T-helper 2 cell treated with Interferon-gamma antibody and Interleukin-4, amounts not matched to agents 100 ng/mL and 5 ng/mL, for 36 hours (primary cell): Measurements from ENCODE around the gene PCSK9. TPM values are rescaled to one million over a fixed set of nuclear protein-coding genes. Genes with fewer than 3 reads are reported as not detected.
"Not testable (repeated sequence)": the region's sequence is repeated elsewhere in the genome, so short reads cannot be mapped to it uniquely, and the experiment has no call there.

Experiments
- intact Hi-C: fragments of 100-400 bp; cut with micrococcal nuclease; formaldehyde crosslinking; loops from one replicate; pipeline ENCODE4 v1.15.1; 2023
- total RNA-seq: library from RNA; stranded (reverse); gene quantifications from 2 replicates; pipeline ENCODE4 v1.2.3, GENCODE V29; 2022

Gene PCSK9
- total RNA-seq, 1 donor from 2014 or later = 0.07 TPM

DNA sequence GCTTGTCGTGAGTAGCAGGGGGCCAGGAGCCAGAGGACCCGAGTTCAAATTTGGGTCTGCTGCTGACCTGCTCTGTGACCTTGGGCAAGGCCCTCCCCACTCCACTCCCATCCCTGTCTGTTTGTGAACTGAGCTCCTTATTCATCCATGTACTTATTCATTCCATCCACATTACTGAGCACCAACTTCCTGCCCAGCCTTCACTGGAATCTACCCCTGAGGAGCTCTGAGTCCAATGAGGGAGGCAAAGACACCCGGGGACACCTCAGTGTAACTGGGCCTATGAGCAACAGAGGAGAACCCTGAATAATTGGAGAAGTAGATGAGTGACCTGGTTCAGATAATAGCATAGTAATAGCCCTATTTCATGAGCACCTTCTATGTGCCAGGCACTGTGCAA lies 31.7 kb upstream of the PCSK9 start:
- intact Hi-C loops = no loop called here

DNA sequence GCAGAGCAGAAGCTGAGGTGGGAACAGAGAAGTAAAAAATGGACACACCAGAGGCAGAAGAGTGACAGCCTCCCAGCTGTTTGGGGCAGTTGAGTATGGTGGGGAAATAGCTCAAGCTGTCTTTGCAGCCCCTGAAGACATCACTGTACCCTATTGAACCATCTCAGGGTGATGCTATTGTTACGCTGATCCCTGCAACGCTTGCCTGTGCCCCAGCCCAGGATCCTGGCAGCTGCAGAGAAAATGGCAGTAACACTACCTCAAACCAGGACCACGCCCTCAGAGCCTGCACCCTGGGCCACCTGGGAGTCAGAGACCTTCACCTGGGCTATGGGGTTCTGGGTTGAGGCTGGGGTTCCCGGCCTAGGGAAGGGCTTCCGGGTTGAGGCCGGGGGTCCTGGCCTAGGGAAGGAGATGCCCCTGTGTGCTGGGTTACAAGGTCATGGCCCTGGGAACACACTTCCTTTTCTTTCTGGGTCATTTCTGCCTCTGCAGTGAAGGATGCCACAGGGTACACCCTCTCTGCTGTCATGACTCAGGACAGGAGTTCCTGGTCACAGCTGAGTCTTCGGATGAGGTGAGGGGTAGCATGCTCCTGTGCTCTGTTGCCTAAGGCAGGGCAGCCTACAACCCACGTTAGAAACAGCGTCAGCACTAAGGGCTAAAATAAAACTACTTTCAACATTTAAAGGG lies 29.0 kb upstream of the PCSK9 start:
- intact Hi-C loops = no loop called here

DNA sequence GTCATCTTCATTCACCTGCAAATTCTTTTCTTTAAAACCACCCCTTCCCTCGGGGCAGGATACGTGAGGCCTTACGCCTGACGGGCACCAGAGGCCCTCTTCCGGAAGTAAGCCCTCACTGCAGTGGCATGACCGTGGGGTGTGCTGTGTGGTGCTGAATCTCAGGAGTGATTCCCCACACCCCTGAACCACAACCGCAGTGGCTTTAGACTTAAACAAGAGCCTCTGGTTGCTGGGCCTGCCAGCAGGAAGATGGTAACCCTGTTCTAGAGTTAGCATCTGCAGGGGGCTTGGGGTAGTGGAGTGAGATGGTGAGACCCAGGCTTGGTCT lies 28.5 kb upstream of the PCSK9 start:
- intact Hi-C loops = no loop called here

DNA sequence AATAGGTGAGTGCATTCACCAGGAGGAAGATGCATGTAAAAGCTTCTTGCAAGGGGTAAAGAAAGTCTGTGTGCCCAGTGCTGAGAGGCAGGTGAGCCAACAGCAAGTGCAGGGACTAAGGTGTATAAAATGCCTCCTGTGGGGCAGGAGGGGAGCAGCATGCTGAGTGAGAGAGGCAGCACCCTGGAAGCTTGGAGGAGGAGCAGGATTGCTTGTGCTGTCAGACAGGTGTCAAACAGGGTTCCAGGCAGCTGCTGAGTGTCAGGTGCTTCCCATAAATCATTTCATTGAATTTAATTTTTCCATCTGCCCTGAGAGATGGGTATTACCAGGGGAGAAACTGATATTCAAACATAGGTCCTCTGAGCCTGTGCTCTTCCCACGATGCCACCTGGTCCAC lies 26.7 kb upstream of the PCSK9 start:
- intact Hi-C loops = no loop called here

DNA sequence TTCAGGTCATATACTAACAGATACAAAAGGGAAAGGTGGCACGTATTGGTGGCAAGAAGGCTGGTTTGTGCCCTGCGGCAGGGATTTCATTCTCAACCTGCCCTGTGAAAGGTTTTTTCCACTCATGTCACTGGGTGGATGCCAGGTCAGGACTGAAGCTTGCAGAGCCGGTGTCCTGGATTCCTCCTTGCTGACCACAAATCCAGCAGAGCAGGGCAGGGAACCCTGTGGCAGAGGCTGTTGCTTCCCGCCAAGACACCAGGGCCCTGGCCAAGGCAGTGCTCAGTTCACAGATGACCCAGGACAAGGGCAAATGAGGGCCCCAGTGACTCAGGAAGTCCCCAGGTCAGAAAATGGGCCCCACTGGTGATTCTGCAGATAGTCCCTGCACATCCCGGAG lies 24.2 kb upstream of the PCSK9 start:
- intact Hi-C loops = no loop called here

DNA sequence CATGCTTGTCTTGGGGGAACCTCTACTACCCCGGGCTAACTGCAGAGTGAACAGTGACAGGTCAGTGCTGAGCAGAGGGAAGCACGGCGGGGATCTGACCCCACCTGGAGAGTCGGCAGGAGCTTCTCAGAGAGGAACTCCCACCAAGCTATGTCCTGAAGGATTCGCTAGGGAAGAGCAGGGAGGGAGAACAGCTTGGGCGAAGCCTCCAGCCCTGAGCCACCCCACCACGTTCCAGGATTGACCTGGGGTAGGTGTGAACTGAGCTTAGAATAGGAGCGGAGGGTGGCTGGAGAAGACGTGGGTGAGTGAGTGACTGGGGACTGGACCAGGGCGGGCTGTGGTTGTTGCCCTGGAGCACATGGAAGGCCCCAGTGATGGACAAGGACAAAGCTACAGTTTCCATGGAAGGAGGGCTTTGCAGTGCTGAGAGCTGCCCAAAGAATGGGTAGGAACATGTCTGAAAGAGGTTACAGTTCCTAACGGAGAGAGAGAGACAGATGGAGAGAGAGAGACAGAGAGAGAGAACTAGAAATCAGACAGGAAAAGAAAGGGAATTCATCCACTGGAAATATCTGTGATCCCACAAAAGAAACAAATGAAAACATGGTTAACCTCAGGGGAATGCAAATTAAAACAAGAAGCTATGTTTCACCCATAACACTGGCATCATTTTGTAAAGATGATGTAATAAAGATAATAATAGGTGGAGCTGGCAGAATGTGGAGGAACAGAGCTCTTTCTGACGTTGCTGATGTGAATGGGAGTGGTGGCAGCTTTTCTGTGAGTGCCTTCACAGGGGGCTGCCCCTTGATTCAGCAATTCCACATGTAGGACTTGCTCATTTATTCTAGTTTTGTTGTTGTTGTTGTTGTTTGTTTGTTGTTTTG lies 23.4 kb upstream of the PCSK9 start:
- intact Hi-C loops = no loop called here

DNA sequence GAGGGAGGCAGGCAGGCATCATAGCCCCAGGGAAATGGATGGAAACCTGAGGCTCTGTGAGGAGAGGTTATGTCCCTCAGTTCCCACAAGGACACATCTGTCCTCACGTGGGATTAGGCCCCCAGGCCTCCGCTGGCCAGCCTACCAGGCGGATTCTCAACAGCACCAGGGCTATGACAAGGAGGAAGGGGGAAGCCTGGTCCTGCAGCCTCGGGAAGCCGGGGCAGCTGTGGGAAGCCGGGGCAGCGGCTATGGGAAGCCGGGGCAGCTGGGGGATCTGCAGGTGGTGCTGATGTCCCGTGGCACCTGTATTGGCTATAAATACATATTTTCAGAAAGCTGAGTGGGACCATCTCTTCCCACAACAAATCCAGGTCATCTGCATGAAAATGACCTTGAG lies 21.0 kb upstream of the PCSK9 start:
- intact Hi-C loops = no loop called here

DNA sequence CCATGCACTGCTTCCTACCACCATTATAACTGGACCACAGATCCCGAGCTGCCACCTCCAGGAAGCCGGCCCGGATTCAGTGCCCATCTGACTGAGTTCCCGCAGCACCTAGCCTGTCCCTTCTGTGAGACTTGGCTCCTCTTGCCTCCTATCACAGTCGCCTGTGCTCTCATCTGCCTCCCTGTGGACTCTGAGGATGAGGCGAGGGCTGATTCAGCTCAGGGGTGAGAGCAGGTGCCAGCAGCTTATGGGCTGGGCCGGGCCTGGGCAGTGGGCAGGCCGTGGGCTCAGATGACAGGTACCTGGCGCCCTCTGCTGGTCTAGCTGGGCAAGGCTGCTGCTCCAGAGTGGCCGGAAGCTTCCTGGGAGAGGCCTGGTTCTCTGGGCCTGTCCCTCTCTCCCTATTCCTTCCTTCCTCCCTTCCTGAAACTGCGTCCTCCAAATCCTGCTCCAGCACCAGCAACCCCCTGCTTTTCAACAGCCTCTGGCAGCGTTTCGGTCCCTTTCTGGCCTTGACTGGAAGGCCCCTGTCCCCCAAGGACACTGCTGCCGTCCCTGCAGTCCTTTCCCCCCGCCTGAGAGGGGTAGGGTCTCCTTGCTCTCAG lies 17.3 kb upstream of the PCSK9 start:
- intact Hi-C loops = loop anchor here (1.0 kb wide), 2 partner anchors 72 to 77 kb away; no protein-coding TSS in a partner anchor

DNA sequence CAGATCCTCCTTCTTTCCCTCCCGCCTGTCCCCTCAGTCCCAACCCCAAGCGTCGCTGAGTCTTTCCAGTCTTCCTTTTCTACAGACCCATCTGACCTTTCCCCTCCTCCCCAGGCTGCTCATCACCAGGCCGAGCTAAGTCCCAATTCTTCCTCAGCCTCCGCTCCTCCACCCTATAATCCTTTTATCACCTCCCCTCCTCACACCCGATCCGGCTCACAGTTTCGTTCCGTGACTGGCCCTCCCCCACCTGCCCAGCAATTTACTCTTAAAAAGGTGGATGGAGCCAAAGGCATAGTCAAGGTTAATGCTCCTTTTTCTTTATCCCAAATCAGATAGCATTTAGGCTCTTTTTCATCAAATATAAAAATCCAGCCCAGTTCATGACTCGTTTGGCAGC lies 15.2 kb upstream of the PCSK9 start:
- intact Hi-C loops = not testable (repeated sequence)

DNA sequence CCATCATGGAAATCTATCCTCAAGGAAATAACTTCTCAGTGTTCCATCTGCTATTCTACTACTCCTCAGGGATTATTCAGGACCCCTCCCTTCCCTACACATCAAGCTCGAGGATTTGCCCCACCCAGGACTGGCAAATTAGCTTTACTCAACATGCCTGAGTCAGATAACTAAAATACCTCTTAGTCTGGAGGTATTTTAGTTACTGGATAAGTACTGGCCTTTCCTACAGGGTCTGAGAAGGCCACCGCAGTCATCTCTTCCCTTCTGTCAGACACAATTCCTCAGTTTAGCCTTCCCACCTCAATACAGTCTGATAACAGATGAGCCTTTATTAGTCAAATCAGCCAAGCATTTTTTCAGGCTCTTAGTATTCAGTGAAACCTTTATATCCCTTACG lies 12.7 kb upstream of the PCSK9 start:
- intact Hi-C loops = not testable (repeated sequence)

DNA sequence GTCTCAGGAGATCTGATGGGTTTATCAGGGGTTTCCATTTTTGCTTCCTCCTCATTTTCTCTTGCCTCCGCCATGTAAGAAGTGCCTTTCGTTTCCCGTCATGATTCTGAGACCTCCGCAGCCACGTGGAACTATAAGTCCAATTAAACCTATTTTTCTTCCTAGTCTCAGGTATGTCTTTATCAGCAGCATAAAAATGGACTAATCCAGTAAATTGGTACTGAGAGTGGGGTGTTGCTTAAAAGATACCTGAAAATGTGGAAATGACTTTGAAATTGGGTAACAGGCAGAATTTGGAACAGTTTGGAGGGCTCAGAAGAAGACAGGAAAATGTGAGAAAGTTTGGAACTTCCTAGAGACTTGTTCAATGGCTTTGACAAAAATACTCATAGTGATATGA lies 8.2 kb upstream of the PCSK9 start:
- intact Hi-C loops = not testable (repeated sequence)

DNA sequence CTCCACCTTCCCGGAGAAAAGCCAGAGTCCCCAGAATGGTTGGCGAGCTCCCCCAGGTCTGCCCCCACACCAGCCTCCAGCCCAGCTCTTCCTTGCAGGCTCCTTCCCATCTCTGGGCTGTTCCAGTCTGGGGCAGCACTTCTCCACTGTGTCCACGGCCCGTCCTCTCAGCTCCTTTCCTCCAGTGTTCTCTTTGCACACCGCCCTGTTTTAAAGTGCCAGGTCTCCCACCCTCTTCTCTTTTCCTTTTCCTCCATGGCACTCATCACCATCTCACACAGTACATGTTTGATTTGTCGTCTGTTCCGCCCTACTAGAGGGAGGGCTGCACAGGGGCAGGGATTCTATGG lies 6.1 kb upstream of the PCSK9 start:
- intact Hi-C loops = no loop called here

DNA sequence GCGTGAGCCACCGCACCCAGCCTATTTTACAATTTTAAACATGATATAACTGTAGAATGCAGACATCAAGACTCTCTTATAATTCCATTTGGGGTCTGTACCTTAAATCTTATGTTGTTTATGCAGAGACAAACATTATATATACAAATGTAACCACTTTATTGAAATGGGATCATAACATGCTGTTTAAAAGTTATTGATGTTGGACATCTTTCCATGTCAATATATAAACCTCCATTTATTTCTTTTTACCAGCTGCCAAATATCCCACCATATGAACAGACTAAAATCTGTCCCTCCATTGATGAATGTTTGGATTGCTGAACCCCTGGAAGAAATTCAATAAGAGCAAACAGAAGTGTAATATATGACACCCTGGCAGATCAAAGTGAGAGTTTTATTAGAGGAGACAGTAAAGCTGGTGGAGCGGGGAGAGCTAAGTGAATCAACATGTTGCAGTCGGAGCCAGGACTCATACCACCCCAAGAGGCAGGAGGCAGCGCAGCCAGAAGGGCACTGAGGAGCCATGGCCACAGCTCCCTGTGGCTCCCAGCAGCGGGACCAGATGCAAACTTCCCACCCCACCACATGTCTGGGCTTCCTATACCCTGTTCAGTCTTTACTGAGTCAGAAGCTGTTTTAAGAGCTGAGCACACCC lies 4.7 kb upstream of the PCSK9 start:
- intact Hi-C loops = no loop called here

DNA sequence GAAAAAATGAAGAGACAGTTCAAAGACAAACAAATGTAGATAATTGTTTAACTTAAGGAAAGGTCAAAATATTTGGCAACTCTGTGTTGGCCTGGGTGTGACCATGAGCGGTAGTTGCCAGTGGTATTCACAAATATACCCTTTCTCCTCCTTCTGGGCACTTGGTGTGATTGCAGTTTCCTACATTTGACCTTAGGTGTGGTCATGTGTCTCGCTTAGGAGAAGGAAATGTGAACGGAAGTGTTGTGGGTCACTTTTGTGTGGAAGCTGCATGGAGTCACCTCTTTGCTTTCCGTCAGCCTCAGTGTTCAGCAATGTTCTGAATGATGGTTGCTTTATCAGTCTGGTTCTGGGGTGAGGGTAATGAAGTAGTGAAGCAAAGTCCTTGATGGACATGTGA lies 3.4 kb upstream of the PCSK9 start:
- intact Hi-C loops = no loop called here

DNA sequence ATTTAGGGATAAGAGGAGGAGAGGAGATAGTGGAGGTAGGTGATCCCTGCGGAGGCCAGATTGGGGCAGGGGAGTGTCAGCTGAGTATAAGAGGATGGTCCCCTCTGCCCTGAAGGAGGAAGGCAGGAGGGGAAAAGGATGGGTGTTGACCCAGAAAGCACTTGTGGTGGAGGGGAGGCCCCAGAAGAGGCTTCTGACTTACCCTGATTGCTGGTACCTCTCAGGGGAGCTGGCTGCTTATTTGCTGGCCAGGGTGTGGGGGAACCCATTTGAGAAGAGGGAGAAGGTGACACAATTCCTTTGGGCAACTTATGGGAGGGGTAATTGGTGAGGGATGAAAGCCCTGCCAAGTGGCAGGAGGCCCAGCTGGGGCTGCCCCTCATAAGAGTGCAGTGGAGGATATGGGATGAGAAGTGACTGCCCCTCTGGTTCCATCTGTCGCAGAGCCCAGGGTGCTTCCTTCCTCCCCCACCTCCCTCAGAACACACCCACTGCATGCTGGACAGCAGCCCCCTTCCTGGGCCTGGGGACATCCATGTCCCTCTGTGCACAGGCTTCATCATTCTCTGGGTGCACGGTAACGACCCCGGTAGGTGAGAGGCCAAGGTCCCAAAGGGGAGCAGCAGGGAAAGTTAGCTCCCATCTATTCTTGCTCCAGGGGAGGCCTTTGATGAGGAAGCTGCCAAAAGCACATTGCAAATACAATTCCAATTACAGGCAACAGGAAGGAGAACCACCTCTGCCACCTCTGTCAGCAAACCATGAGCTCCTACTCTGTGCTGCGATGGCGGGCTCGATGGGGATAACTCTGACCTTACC lies 1.4 kb upstream of the PCSK9 start:
- intact Hi-C loops = no loop called here

DNA sequence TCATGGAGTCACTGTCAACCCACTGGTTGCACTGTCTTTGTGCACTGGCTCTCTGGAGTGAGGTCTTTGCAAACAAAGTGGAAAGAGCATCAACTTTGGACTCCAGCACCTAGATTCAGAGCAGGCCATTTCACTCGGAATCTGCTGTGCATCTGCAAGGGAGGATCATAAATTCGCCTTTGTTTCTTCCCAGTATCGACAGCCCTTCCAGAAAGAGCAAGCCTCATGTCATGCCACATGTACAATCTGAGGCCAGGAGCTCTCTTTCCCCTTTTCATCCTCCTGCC lies 853 bp upstream of the PCSK9 start:
- intact Hi-C loops = no loop called here

DNA sequence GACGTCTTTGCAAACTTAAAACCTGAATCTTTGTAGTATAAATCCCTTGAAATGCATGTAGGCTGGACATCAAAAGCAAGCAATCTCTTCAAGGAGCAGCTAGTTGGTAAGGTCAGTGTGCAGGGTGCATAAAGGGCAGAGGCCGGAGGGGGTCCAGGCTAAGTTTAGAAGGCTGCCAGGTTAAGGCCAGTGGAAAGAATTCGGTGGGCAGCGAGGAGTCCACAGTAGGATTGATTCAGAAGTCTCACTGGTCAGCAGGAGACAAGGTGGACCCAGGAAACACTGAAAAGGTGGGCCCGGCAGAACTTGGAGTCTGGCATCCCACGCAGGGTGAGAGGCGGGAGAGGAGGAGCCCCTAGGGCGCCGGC lies 390 bp upstream of the PCSK9 start:
- intact Hi-C loops = no loop called here

DNA sequence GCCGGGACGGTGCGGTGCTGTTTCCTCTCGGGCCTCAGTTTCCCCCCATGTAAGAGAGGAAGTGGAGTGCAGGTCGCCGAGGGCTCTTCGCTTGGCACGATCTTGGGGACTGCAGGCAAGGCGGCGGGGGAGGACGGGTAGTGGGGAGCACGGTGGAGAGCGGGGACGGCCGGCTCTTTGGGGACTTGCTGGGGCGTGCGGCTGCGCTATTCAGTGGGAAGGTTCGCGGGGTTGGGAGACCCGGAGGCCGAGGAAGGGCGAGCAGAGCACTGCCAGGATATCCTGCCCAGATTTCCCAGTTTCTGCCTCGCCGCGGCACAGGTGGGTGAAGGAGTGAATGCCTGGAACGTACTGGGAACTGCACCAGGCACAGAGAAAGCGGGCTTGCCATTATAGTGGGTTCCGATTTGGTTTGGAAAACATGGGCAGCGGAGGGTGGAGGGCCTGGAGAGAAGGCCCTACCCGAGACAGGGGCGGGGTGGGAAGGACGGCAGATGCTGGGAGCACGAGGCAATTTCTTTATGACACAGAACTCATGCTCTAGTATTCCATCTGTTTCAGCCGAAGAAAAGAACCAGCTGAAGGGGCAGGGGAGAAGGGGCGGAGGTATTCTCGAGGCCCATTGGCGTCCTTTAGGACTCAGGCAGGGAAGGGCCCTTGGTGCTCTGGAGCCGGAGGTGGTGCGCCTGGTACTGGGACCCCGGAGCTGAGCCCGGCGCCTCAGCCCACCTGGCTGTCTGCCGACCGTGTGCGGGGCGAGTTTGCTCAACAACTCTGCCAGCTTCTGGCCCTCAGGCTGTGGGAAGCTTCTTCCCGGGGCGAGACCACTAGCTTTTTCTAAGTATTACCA lies 960 bp downstream of the PCSK9 start:
- intact Hi-C loops = no loop called here

DNA sequence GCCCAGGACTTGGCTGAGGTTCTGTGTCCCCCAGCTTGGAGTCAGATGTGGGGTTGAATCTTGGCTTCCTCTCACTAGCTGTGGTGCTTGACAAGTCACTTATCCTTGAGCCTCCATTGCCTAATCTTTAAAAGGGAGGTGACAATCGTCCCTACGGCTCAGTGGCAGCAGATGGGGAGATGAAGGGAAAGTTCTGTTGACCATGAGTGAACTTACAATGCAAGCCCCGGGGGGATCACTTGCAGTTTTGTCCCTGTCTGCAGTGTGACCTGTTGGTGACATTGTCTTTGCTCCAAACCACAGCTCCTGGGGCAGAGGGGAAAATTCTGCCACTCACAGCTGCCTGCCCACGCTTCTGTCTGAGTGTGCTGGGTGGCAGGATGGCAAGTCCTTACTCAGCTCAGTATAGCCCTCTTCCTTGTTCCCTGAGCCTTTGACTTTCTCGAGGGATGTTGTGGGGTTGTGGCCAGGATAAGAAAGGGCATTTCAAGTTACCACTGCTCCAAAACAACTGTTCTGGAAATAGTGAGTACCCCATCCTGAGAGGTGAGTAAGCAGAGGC lies 1.7 kb downstream of the PCSK9 start:
- intact Hi-C loops = no loop called here

DNA sequence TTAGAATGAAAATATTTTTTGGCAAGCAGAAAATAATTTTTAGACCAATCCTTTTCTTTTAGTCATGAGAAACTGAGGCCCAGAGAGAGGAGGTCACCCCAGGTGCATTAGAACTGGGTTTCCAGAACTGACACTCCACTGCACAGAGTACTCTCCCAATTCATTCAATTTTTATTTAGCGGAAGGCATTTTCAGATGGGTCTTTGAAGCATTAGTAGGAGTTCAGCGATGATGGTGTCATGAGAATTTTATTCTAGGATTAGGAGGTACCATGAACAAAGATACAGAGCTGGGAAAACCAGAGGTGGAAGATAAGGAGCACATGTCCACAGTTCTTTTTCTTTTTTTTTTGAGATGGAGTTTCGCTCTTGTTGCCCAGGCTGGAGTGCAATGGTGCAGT lies 2.3 kb downstream of the PCSK9 start:
- intact Hi-C loops = no loop called here
